H1 (cell line): ENCODE results near the gene SIRPB1. TPM values are rescaled to one million over a fixed set of nuclear protein-coding genes. Genes with fewer than 3 reads are reported as not detected.

Experiments used
- ATF2 ChIP-seq: IDR thresholded peaks from 2 replicates; pipeline ENCODE4 v1.6.1; 2012; ENCODE audit warnings: low read length, inconsistent platforms
- SIRT6 ChIP-seq: IDR thresholded peaks from one replicate; pipeline ENCODE4 v1.7.1; 2012; ENCODE audit warnings: low read length, inconsistent platforms
- TAF1 ChIP-seq: IDR thresholded peaks from 2 replicates; pipeline ENCODE4 v1.6.1; 2011; ENCODE audit warnings: mild to moderate bottlenecking, low read depth, low read length
- TCF12 ChIP-seq: IDR thresholded peaks from 2 replicates; pipeline ENCODE4 v1.6.1; 2011; ENCODE audit warnings: low read depth, mild to moderate bottlenecking, low read length
- polyA plus RNA-seq, 7 experiments: library from polyadenylated mRNA; depleted of rRNA in 3 of 7; stranded (reverse) in 5 of 7; unstranded in 2 of 7; fragments of >200 nt in 5 of 7; fragments of 200-250 nt in 2 of 7; gene quantifications; 1 replicate in 5 of 7; 2 replicates in 1 of 7; 4 replicates in 1 of 7; pipeline versions ENCODE4 v1.2.1 to v1.2.3, GENCODE V29; 2011 to 2013; ENCODE audit warnings: missing spikeins in 2 of 7, mixed read lengths in 2 of 7
- total RNA-seq: library from RNA; stranded (reverse); fragmentation: NEBNext Ultra II Directional; extraction: Animal tissue kit (Norgen Biotek cat#: 25700); gene quantifications from 2 replicates; pipeline ENCODE4 v1.2.1, GENCODE V29; 2021

SIRPB1 gene
- total and polyA plus RNA-seq, 2 of the 8 experiments (the other 6 are each of a cell fraction or from before 2014, with no cell fraction given), result 0.14 to 0.99 TPM

GRCh38 chr20:1629321-1629720, 9.5 kb upstream of the SIRPB1 start (continued):
- TF ChIP-seq TAF1 (no peak), ATF2 (no peak), SIRT6 (no peak), TCF12 (no peak)
